HCT116 (cell line): ENCODE measurements around the gene OTOP2. TPM values are rescaled to one million over a fixed set of nuclear protein-coding genes. Genes with fewer than 3 reads are reported as not detected.

ENCODE experiments used
- ATAC-seq: fragments of 200-7000 bp; cut with Tn5 transposase; 2 replicates; pipeline ENCODE4 v1.9.1; 2020; ENCODE audit warnings: mild to moderate bottlenecking, moderate library complexity
- BruUV-seq: library from RNA; stranded (reverse); fragments of 400-500 nt; replicated peaks from 2 replicates; lab custom pipeline; 2021; lab: Mats Ljungman, UMichigan
- CTCF ChIA-PET: fragments of 300-600 bp; sonication (Branson Sonifier 250); formaldehyde crosslinking; loops from one replicate; lab custom pipeline; 2021; ENCODE audit warnings: antibody characterized with exemption; lab: Charles Lee
- POLR2A ChIA-PET: fragments of 300-600, 350-600 bp; sonication (Branson Sonifier 250); formaldehyde crosslinking; loops from one replicate; lab custom pipeline; 2021; ENCODE audit warnings: antibody characterized with exemption; lab: Charles Lee
- RAD21 ChIA-PET, 2 experiments: fragments of 300-600 bp; sonication (Branson Sonifier 250); formaldehyde crosslinking; loops; one replicate each; lab custom pipeline; 2023; ENCODE audit warnings: low total read pairs in 2 of 2; ENCODE audit not compliant: uncharacterized antibody in 2 of 2, unreplicated experiment in 2 of 2, low non-redundant PET in 1 of 2; lab: Charles Lee
- DNase-seq: peaks from one replicate; pipeline ENCODE4 v3.0.0-alpha.2; 2010; ENCODE audit warnings: low read depth, low spot score
- H2AFZ ChIP-seq: fragments of 200-600 bp; shearing (Covaris generic), sonication (generic); 2 replicates; pipeline ENCODE4 v1.6.1; 2017; ENCODE audit warnings: low read depth, mixed run types, mixed read lengths, antibody characterized with exemption, low read length; ENCODE audit not compliant: poor library complexity, severe bottlenecking
- H3K27ac ChIP-seq: 2 replicates; pipeline ENCODE4 v1.5.1; 2012; ENCODE audit warnings: low read depth, low read length
- H3K27me3 ChIP-seq: fragments of 200-600 bp; sonication (generic); 2 replicates; pipeline ENCODE4 v1.6.1; 2016; ENCODE audit warnings: mixed run types, low read length, mixed read lengths; ENCODE audit not compliant: insufficient read depth
- H3K36me3 ChIP-seq, 2 experiments: fragments of 200-500 bp in 1 of 2; fragments of 200-600 bp in 1 of 2; sonication (Bioruptor generic) in 1 of 2; sonication (generic) in 1 of 2; 2 replicates each; pipeline versions ENCODE4 v1.5.1 to v1.6.1; 2014 to 2016; ENCODE audit warnings: low read length in 2 of 2, inconsistent platforms in 1 of 2, mixed read lengths in 1 of 2, mixed run types in 1 of 2; ENCODE audit not compliant: insufficient read depth in 2 of 2, control insufficient read depth in 1 of 2
- H3K4me1 ChIP-seq, 2 experiments: fragments of 200-600 bp in 1 of 2; sonication (generic) in 1 of 2; 2 replicates each; pipeline versions ENCODE4 v1.5.1 to v1.6.1; 2012 to 2017; ENCODE audit warnings: low read length in 2 of 2, inconsistent platforms in 1 of 2, mild to moderate bottlenecking in 1 of 2, mixed read lengths in 1 of 2, mixed run types in 1 of 2, moderate library complexity in 1 of 2; ENCODE audit not compliant: insufficient read depth in 2 of 2, control insufficient read depth in 1 of 2
- H3K4me2 ChIP-seq: fragments of 200-600 bp; sonication (generic); 2 replicates; pipeline ENCODE4 v1.6.1; 2017; ENCODE audit warnings: mixed run types, low read length, mixed read lengths
- H3K4me3 ChIP-seq, 2 experiments: fragments of 200-600 bp in 1 of 2; sonication (generic) in 1 of 2; replicated peaks in 1 of 2; 2 replicates each; pipeline ENCODE4 v1.5.1; 2011 to 2016; ENCODE audit warnings: low read length in 2 of 2, control low read depth in 1 of 2, low read depth in 1 of 2, mild to moderate bottlenecking in 1 of 2, mixed read lengths in 1 of 2, mixed run types in 1 of 2
- H3K79me2 ChIP-seq: fragments of 200-600 bp; sonication (generic); 2 replicates; pipeline ENCODE4 v1.6.1; 2017; ENCODE audit warnings: mild to moderate bottlenecking, mixed run types, low read length, moderate library complexity, mixed read lengths; ENCODE audit not compliant: insufficient read depth
- H3K9ac ChIP-seq: fragments of 200-600 bp; sonication (generic); 2 replicates; pipeline ENCODE4 v1.6.1; 2016; ENCODE audit warnings: low read length, mixed read lengths
- H3K9me2 ChIP-seq: fragments of 200-600 bp; sonication (generic), shearing (Covaris generic); 2 replicates; pipeline ENCODE4 v1.6.1; 2017; ENCODE audit warnings: mixed run types, mild to moderate bottlenecking, moderate library complexity; ENCODE audit not compliant: insufficient read depth
- H3K9me3 ChIP-seq, 2 experiments: fragments of 200-500 bp in 1 of 2; fragments of 200-600 bp in 1 of 2; sonication (Bioruptor generic) in 1 of 2; sonication (generic) in 1 of 2; 2 replicates each; pipeline ENCODE4 v1.6.1; 2014 to 2017; ENCODE audit warnings: low read length in 2 of 2, mixed read lengths in 2 of 2, inconsistent platforms in 1 of 2, low read depth in 1 of 2, mild to moderate bottlenecking in 1 of 2, mixed run types in 1 of 2, moderate library complexity in 1 of 2; ENCODE audit not compliant: control insufficient read depth in 1 of 2, insufficient read depth in 1 of 2
- H4K20me1 ChIP-seq: fragments of 200-600 bp; sonication (generic), shearing (Covaris generic); 2 replicates; pipeline ENCODE4 v1.6.1; 2017; ENCODE audit warnings: mixed run types, mild to moderate bottlenecking, moderate library complexity; ENCODE audit not compliant: insufficient read depth
- ATF3 ChIP-seq: IDR thresholded peaks from 2 replicates; pipeline ENCODE4 v1.6.1; 2012
- CTCF ChIP-seq, 3 experiments: fragments of 200-600 bp in 1 of 3; sonication (generic) in 1 of 3; IDR thresholded peaks in 2 of 3; conservative IDR thresholded peaks in 1 of 3; 2 replicates each; pipeline ENCODE4 v1.5.1; 2012 to 2017; ENCODE audit warnings: low read depth in 2 of 3, low read length in 2 of 3, antibody characterized with exemption in 1 of 3, borderline replicate concordance in 1 of 3, control low read depth in 1 of 3, mild to moderate bottlenecking in 1 of 3, mixed read lengths in 1 of 3, mixed run types in 1 of 3, moderate library complexity in 1 of 3; ENCODE audit not compliant: insufficient read depth in 1 of 3
- EZH2 ChIP-seq: fragments of 200-600 bp; sonication (generic); IDR thresholded peaks from 2 replicates; pipeline ENCODE4 v1.6.1; 2017; ENCODE audit warnings: antibody characterized with exemption, mixed run types
- POLR2AphosphoS5 ChIP-seq: IDR thresholded peaks from 2 replicates; pipeline ENCODE4 v1.6.1; 2011; ENCODE audit warnings: mild to moderate bottlenecking, low read depth, low read length, moderate library complexity
- SIN3A ChIP-seq: IDR thresholded peaks from 2 replicates; pipeline ENCODE4 v1.6.1; 2012; ENCODE audit warnings: low read depth
- SP1 ChIP-seq: IDR thresholded peaks from 2 replicates; pipeline ENCODE4 v1.6.1; 2012; ENCODE audit warnings: low read depth
- TCF7L2 ChIP-seq: IDR thresholded peaks from 2 replicates; pipeline ENCODE4 v1.7.0; 2011; ENCODE audit warnings: borderline replicate concordance, inconsistent platforms; ENCODE audit not compliant: insufficient read depth, insufficient read length; ENCODE audit errors: extremely low read depth
- ZBTB33 ChIP-seq: IDR thresholded peaks from 2 replicates; pipeline ENCODE4 v1.6.1; 2011; ENCODE audit warnings: mild to moderate bottlenecking, low read length, moderate library complexity; ENCODE audit not compliant: insufficient replicate concordance; ENCODE audit errors: extremely low read depth
- ZNF274 ChIP-seq: fragments of 200-500 bp; sonication (Bioruptor generic); IDR thresholded peaks from 2 replicates; pipeline ENCODE4 v1.6.1; 2014; ENCODE audit warnings: mild to moderate bottlenecking, low read depth, low read length, inconsistent platforms
- intact Hi-C: fragments of 100-400 bp; cut with micrococcal nuclease; formaldehyde crosslinking; loops from 2 replicates; pipeline ENCODE4 v1.10.0; 2022
- total RNA-seq: library from RNA; stranded (reverse); gene quantifications from one replicate; pipeline ENCODE4 v1.2.1, GENCODE V29; 2021; ENCODE audit not compliant: unreplicated experiment

The OTOP2 gene
- total RNA-seq, 1 experiment from 2014 or later = not detected

- Histone ChIP-seq H3K36me3 (no peaks in the 10 kb centered on the region), H3K9me3 (no peaks in the 10 kb centered on the region), H3K27ac (no peak overlapping the region), H3K4me3 (no peak overlapping the region), H3K9ac (no peak overlapping the region), H3K9me2 (no peaks in the 10 kb centered on the region), H2AFZ (no peak overlapping the region), H4K20me1 (no peaks in the 10 kb centered on the region), H3K79me2 (no peaks in the 10 kb centered on the region), H3K4me2 (no peak overlapping the region), H3K4me1 (peaks cover 2 to 19% of the 10 kb centered on the region in 2 experiments; a peak in 3 of 4 replicates), H3K27me3 (no peaks in the 10 kb centered on the region)
- RAD21 ChIA-PET = no interaction called here
- no peak for TF ChIP-seq EZH2
- no peak for TF ChIP-seq ATF3
- no peak for TF ChIP-seq SP1
- no peak for TF ChIP-seq TCF7L2
- no peak for TF ChIP-seq SIN3A
- TF ChIP-seq CTCF (IDR thresholded peaks at IDR 0.05 in 2 of 3, conservative IDR thresholded peaks at IDR 0.05 in 1 of 3; ENCODE audit: borderline replicate concordance in 1 of 3, insufficient read depth in 1 of 3, low read depth in 2 of 3, low read length in 2 of 3) = no peak
- TF ChIP-seq ZBTB33 = no peak
- no peak for TF ChIP-seq ZNF274
- no peak for TF ChIP-seq POLR2AphosphoS5
- no TSS peak for BruUV-seq
- ATAC-seq (peak; percentile 9; the same call in 1 of the 2 replicates), DNase-seq (no peak)
- intact Hi-C loops = no loop called here
- CTCF ChIA-PET = interaction anchor here (1.4 to 4.1 kb wide), 3 partner anchors 8 to 26 kb away, joined by 6 to 24 read pairs (median 10); partner anchors contain the start of gene OTOP2
- POLR2A ChIA-PET = no interaction called here
Measured at GRCh38 chr17:74949455-74950115, 25.5 kb downstream of the OTOP2 start.
